ENCODE results near the gene ABCF2.

DNA sequence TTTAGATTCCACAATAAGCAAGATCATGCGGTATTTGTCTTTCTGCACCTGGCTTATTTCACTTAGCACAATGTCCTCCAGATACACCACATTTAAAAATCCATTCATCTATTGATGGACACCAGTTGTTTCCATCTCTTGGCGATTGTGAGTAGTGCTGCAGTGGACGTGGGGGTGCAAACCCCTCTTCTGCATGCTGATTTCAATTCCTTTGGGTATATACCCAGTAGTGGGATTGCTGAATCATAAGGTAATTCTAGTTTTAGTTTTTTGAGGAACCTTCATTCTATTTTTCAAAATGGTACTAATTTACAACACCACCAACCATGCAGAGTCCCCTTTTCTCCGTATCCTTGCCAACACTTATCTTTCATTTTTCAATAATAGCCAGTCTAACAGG lies 38.0 kb downstream of the ABCF2 start:
- TF ChIP-seq RAD21 (IDR thresholded peaks at IDR 0.05; ENCODE audit: insufficient read depth, low read depth, low read length): no peak
- no peak for TF ChIP-seq CTCF (IDR thresholded peaks at IDR 0.05 in 2 of 3, conservative IDR thresholded peaks at IDR 0.05 in 1 of 3; ENCODE audit: control insufficient read depth in 2 of 3, extremely low read depth in 1 of 3, insufficient read depth in 1 of 3, low read depth in 3 of 3, low read length in 3 of 3)
- TF ChIP-seq POLR2A (IDR thresholded peaks at IDR 0.05; ENCODE audit: low read depth, low read length): no peak
- no peak for TF ChIP-seq SPI1 (IDR thresholded peaks at IDR 0.05; ENCODE audit: borderline replicate concordance, insufficient read depth, low read depth, low read length)
